ENCODE data around the gene CHST6.

DNA sequence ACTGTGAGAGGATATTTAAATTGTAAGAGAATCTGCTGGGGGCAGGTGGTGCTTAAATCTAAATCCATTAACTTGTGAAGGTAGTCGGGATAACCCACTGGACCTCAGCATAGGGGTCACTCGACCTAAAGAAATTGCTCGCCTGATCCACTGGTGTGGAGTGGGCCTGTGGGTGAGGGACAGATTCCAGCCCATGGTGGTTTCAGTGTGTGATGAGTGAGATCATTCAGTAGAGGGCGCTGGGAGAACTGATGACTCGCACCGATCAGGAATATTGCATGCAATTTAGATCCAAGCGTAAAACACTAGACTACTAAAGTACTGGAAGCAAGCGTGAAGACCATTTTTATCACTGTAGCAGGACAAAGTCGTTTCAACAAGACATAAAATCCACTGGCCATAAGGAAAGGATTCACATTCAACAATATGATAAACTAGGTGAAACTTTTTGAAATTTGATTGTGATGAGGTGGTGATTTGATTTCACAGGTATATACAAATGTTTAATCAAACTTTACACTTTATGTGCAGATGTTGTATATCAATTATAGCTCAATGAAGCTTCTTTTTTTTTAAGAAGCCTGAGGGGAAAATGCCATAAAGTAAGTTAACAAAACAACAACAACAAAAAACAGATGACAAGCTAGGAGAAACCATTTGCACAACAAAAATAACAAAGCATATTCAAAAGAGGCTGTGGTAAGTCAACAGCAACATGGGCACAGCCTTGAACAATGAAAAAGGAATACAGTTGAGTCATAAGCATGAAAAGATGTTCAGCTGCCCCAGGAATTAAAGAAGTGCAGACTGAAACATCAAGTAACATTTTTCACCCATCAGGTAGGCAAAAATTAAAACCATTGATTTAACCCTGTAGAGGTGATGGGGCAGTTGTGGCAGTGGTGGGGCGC, 23.3 kb downstream of the CHST6 start:
- TF ChIP-seq, protein P1, sequence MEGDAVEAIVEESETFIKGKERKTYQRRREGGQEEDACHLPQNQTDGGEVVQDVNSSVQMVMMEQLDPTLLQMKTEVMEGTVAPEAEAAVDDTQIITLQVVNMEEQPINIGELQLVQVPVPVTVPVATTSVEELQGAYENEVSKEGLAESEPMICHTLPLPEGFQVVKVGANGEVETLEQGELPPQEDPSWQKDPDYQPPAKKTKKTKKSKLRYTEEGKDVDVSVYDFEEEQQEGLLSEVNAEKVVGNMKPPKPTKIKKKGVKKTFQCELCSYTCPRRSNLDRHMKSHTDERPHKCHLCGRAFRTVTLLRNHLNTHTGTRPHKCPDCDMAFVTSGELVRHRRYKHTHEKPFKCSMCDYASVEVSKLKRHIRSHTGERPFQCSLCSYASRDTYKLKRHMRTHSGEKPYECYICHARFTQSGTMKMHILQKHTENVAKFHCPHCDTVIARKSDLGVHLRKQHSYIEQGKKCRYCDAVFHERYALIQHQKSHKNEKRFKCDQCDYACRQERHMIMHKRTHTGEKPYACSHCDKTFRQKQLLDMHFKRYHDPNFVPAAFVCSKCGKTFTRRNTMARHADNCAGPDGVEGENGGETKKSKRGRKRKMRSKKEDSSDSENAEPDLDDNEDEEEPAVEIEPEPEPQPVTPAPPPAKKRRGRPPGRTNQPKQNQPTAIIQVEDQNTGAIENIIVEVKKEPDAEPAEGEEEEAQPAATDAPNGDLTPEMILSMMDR (conservative IDR thresholded peaks at IDR 0.05 in 1 of 2, IDR thresholded peaks at IDR 0.05 in 1 of 2; ENCODE audit: extremely low read depth in 1 of 2, insufficient read depth in 1 of 2, low read depth in 1 of 2, low read length in 2 of 2) = peak; percentile 78 to 80
- TF ChIP-seq EZH2 (IDR thresholded peaks at IDR 0.05; ENCODE audit: borderline replicate concordance, low read length) = no peak
